ENCODE results near the gene GDE1. TPM values are rescaled to one million over a fixed set of nuclear protein-coding genes. Genes with fewer than 3 reads are reported as not detected.
A peak's percentile ranks its signal among the peaks of the same experiment; 100 is the strongest.

GDE1 gene
- total and polyA plus RNA-seq, 9 of the 15 experiments (the other 6 are each of a cell fraction or from before 2014, with no cell fraction given): 18.8 to 40.5 (median 22.3) TPM

DNA sequence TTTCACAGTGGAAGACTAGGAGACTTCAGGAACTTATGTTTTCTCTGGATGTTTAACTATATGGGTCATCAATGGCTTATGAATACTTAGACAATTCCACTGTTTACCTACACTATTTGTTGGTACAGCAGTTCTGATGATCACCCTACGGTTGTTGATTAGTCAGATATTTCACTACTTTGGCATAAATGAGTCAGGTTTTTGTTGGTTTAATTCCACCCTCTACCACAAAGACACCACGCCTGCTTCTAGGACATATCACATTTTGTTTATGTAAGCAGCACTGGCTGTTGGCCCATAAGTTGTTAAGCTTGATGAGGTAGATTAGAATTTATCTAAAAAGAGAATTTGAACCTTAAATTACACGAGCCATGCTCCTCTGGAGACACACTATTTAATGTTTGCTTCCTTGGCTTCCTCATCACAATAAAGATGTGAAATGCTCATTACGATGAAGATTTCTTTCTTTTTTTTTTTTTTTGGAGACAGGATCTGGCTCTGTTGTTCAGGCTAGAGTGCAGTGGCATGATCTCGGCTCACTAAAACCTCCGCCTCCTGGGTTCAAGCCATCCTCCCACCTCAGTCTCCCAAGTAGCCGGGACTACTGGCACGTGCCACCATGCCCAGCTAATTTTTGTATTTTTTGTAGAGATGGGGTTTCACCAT is 4.3 kb downstream of the GDE1 start (continued):
- TF ChIP-seq MAFG (tag; conservative IDR thresholded peaks at IDR 0.05): 0 out of 2 replicates have a peak, but pooled peaks have one; percentile 11
- TF ChIP-seq SRSF1 (IDR thresholded peaks at IDR 0.05; ENCODE audit: low read depth, low read length): no peak
- TF ChIP-seq, protein P1, sequence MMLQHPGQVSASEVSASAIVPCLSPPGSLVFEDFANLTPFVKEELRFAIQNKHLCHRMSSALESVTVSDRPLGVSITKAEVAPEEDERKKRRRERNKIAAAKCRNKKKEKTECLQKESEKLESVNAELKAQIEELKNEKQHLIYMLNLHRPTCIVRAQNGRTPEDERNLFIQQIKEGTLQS (IDR thresholded peaks at IDR 0.05): peak; percentile 32; the same call in 1 of the 2 replicates
- TF ChIP-seq, protein P1 (CRISPR knock-in tag; conservative IDR thresholded peaks at IDR 0.05): no peak
- TF ChIP-seq SREBF1 (IDR thresholded peaks at IDR 0.05; ENCODE audit: borderline replicate concordance, low read depth, low read length): no peak
- no peak for TF ChIP-seq ARNT (IDR thresholded peaks at IDR 0.05)
- no peak for TF ChIP-seq FOXP1 (CRISPR knock-in tag; IDR thresholded peaks at IDR 0.05)
- TF ChIP-seq NR2C2 (CRISPR knock-in tag; IDR thresholded peaks at IDR 0.05): no peak
- no peak for TF ChIP-seq NR2C2 (tag; IDR thresholded peaks at IDR 0.05)
- TF ChIP-seq SIN3A (IDR thresholded peaks at IDR 0.05; ENCODE audit: borderline replicate concordance in 2 of 2, control insufficient read depth in 1 of 2, low read depth in 2 of 2, low read length in 2 of 2): no peak
- no peak for TF ChIP-seq ETV6 (IDR thresholded peaks at IDR 0.05; ENCODE audit: borderline replicate concordance in 1 of 2, low read depth in 2 of 2, low read length in 1 of 2)
- TF ChIP-seq ETV6 (CRISPR knock-in tag; IDR thresholded peaks at IDR 0.05; ENCODE audit: borderline replicate concordance): no peak
- no peak for TF ChIP-seq ERF (CRISPR knock-in tag; IDR thresholded peaks at IDR 0.05)
- no peak for TF ChIP-seq PHB2 (IDR thresholded peaks at IDR 0.05; ENCODE audit: low read depth)
- no peak for TF ChIP-seq PCBP1 (IDR thresholded peaks at IDR 0.05; ENCODE audit: low read depth, low read length, poor library complexity, severe bottlenecking)
- no peak for TF ChIP-seq NCOA4 (IDR thresholded peaks at IDR 0.05; ENCODE audit: partially characterized antibody)
- TF ChIP-seq FOSL1 (tag; conservative IDR thresholded peaks at IDR 0.05): peak; percentile 69
- no peak for TF ChIP-seq ZNF133 (CRISPR knock-in tag; IDR thresholded peaks at IDR 0.05)
- 0 out of 2 replicates have a peak, but pooled peaks have one; percentile 16 for TF ChIP-seq SMARCE1 (IDR thresholded peaks at IDR 0.05)
- peak; percentile 25; the same call in 1 of the 2 replicates for TF ChIP-seq NFE2 (IDR thresholded peaks at IDR 0.05; ENCODE audit: low read depth)
- no peak for TF ChIP-seq SUPT5H (IDR thresholded peaks at IDR 0.05)
- no peak for TF ChIP-seq SRSF3 (IDR thresholded peaks at IDR 0.05; ENCODE audit: insufficient read depth, low read length)
- TF ChIP-seq ETV5 (CRISPR knock-in tag; IDR thresholded peaks at IDR 0.05; ENCODE audit: low read depth): no peak
- TF ChIP-seq STAT5A (IDR thresholded peaks at IDR 0.05; ENCODE audit: borderline replicate concordance, low read length): no peak
- TF ChIP-seq, protein P2, sequence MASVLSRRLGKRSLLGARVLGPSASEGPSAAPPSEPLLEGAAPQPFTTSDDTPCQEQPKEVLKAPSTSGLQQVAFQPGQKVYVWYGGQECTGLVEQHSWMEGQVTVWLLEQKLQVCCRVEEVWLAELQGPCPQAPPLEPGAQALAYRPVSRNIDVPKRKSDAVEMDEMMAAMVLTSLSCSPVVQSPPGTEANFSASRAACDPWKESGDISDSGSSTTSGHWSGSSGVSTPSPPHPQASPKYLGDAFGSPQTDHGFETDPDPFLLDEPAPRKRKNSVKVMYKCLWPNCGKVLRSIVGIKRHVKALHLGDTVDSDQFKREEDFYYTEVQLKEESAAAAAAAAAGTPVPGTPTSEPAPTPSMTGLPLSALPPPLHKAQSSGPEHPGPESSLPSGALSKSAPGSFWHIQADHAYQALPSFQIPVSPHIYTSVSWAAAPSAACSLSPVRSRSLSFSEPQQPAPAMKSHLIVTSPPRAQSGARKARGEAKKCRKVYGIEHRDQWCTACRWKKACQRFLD (CRISPR knock-in tag; IDR thresholded peaks at IDR 0.05): no peak
- TF ChIP-seq NONO (IDR thresholded peaks at IDR 0.05; ENCODE audit: low read depth in 2 of 2, low read length in 1 of 2): no peak
- TF ChIP-seq ZNF384 (IDR thresholded peaks at IDR 0.05; ENCODE audit: low read depth, low read length): no peak
- TF ChIP-seq SOX6 (IDR thresholded peaks at IDR 0.05): no peak
- no peak for TF ChIP-seq ZNF584 (CRISPR knock-in tag; IDR thresholded peaks at IDR 0.05; ENCODE audit: low read depth)
- TF ChIP-seq LEF1 (IDR thresholded peaks at IDR 0.05): no peak
